GM23338 (cell line): Measurements from ENCODE around the gene ADORA2A. TPM values are rescaled to one million over a fixed set of nuclear protein-coding genes. Genes with fewer than 3 reads are reported as not detected.

Experiments used
- ATAC-seq: fragments of 200-7000 bp; cut with Tn5 transposase; 3 replicates; pipeline ENCODE4 v1.9.1; 2020
- DNase-seq: peaks from one replicate; pipeline ENCODE4 v3.0.0-alpha.2; 2015; ENCODE audit warnings: low spot score
- H2AFZ ChIP-seq: fragments of 200-600 bp; sonication (generic); 2 replicates; pipeline ENCODE4 v1.8.0; 2016; ENCODE audit warnings: antibody characterized with exemption, mild to moderate bottlenecking, moderate library complexity
- H3F3A ChIP-seq: fragments of 200-600 bp; sonication (generic); replicated peaks from 2 replicates; pipeline ENCODE4 v1.8.0; 2017; ENCODE audit warnings: antibody characterized with exemption, mixed run types, low read depth
- H3K27ac ChIP-seq: fragments of 200-600 bp; sonication (generic); 2 replicates; pipeline ENCODE4 v1.6.1; 2016; ENCODE audit warnings: low read depth
- H3K27me3 ChIP-seq: fragments of 200-600 bp; sonication (generic); 2 replicates; pipeline ENCODE4 v1.8.0; 2016; ENCODE audit warnings: mild to moderate bottlenecking, mixed run types, moderate library complexity; ENCODE audit not compliant: insufficient read depth
- H3K36me3 ChIP-seq: fragments of 200-600 bp; sonication (generic); 2 replicates; pipeline ENCODE4 v1.8.0; 2016; ENCODE audit warnings: mild to moderate bottlenecking; ENCODE audit not compliant: insufficient read depth
- H3K4me1 ChIP-seq: fragments of 200-600 bp; sonication (generic); 2 replicates; pipeline ENCODE4 v1.8.0; 2016; ENCODE audit warnings: mild to moderate bottlenecking, moderate library complexity; ENCODE audit not compliant: insufficient read depth
- H3K4me2 ChIP-seq: fragments of 200-600 bp; sonication (generic); 2 replicates; pipeline ENCODE4 v1.7.1; 2017; ENCODE audit warnings: mixed run types
- H3K4me3 ChIP-seq: fragments of 200-600 bp; sonication (generic); 2 replicates; pipeline ENCODE4 v1.6.1; 2016; ENCODE audit warnings: mixed run types
- H3K79me2 ChIP-seq: fragments of 200-600 bp; sonication (generic); replicated peaks from 2 replicates; pipeline ENCODE4 v1.8.0; 2017; ENCODE audit warnings: mild to moderate bottlenecking; ENCODE audit not compliant: insufficient read depth
- H3K9me2 ChIP-seq: fragments of 200-600 bp; sonication (generic); 2 replicates; pipeline ENCODE4 v1.8.0; 2017; ENCODE audit not compliant: insufficient read depth
- H4K20me1 ChIP-seq: fragments of 200-600 bp; sonication (generic); replicated peaks from 2 replicates; pipeline ENCODE4 v1.8.0; 2017; ENCODE audit warnings: mild to moderate bottlenecking; ENCODE audit not compliant: insufficient read depth
- H3K27ac Mint-ChIP-seq: 2 replicates; pipeline ENCODE4 v1.8.0; 2020; ENCODE audit warnings: inconsistent platforms, mild to moderate bottlenecking, moderate library complexity, mixed read lengths
- H3K27me3 Mint-ChIP-seq: 3 replicates; pipeline ENCODE4 v1.8.0; 2022; ENCODE audit warnings: low read depth, mild to moderate bottlenecking, moderate library complexity, mixed read lengths, inconsistent platforms; ENCODE audit not compliant: insufficient read depth, poor library complexity
- H3K36me3 Mint-ChIP-seq: 3 replicates; pipeline ENCODE4 v1.8.0; 2021; ENCODE audit warnings: low read depth, mild to moderate bottlenecking, inconsistent platforms, moderate library complexity, mixed read lengths
- H3K4me1 Mint-ChIP-seq: 3 replicates; pipeline ENCODE4 v1.8.0; 2020; ENCODE audit warnings: mild to moderate bottlenecking, inconsistent platforms, mixed read lengths
- H3K4me3 Mint-ChIP-seq: 3 replicates; pipeline ENCODE4 v1.8.0; 2021; ENCODE audit warnings: moderate library complexity, mild to moderate bottlenecking, inconsistent platforms, mixed read lengths
- H3K9me3 Mint-ChIP-seq: 3 replicates; pipeline ENCODE4 v1.8.0; 2020; ENCODE audit warnings: moderate library complexity, mild to moderate bottlenecking, inconsistent platforms, mixed read lengths
- CREB1 ChIP-seq: fragments of 250-450 bp; sonication (Bioruptor Pico); IDR thresholded peaks from 2 replicates; pipeline ENCODE4 v1.5.0; 2020; ENCODE audit warnings: low read depth, mild to moderate bottlenecking, moderate library complexity
- CTCF ChIP-seq, 2 experiments: fragments of 200-600 bp in 1 of 2; sonication (generic) in 1 of 2; conservative IDR thresholded peaks; 2 replicates each; pipeline versions ENCODE4 v1.5.1 to v1.6.1; 2016 to 2017; ENCODE audit warnings: antibody characterized with exemption in 2 of 2, low read depth in 2 of 2, mild to moderate bottlenecking in 2 of 2, moderate library complexity in 1 of 2
- ETS1 ChIP-seq: IDR thresholded peaks from 2 replicates; pipeline ENCODE4 v1.6.1; 2016; ENCODE audit warnings: antibody characterized with exemption
- EZH2 ChIP-seq: fragments of 200-600 bp; sonication (generic); IDR thresholded peaks from one replicate; pipeline ENCODE4 v1.8.0; 2017; ENCODE audit warnings: antibody characterized with exemption, mild to moderate bottlenecking, low read depth; ENCODE audit not compliant: unreplicated experiment
- EZH2phosphoT487 ChIP-seq: fragments of 200-600 bp; sonication (generic); IDR thresholded peaks from one replicate; pipeline ENCODE4 v1.8.1; 2018; ENCODE audit warnings: antibody characterized with exemption; ENCODE audit not compliant: unreplicated experiment
- JUNB ChIP-seq: IDR thresholded peaks from one replicate; pipeline ENCODE4 v1.6.1; 2016; ENCODE audit warnings: antibody characterized with exemption; ENCODE audit not compliant: unreplicated experiment
- NANOG ChIP-seq: IDR thresholded peaks from 2 replicates; pipeline ENCODE4 v1.6.1; 2016; ENCODE audit warnings: antibody characterized with exemption, borderline replicate concordance
- POLR2AphosphoS5 ChIP-seq: IDR thresholded peaks from 2 replicates; pipeline ENCODE4 v1.6.1; 2016; ENCODE audit warnings: antibody characterized with exemption, low read depth
- REST ChIP-seq: IDR thresholded peaks from one replicate; pipeline ENCODE4 v1.6.1; 2018; ENCODE audit warnings: antibody characterized with exemption; ENCODE audit not compliant: unreplicated experiment
- STAT1 ChIP-seq: IDR thresholded peaks from one replicate; pipeline ENCODE4 v1.6.1; 2016; ENCODE audit warnings: antibody characterized with exemption; ENCODE audit not compliant: unreplicated experiment
- ZNF114 ChIP-seq: fragments of 250-450 bp; sonication (Bioruptor Pico); IDR thresholded peaks from 2 replicates; pipeline ENCODE4 v1.5.0; 2020; ENCODE audit warnings: mild to moderate bottlenecking, moderate library complexity
- ZNF331 ChIP-seq: fragments of 250-450 bp; sonication (Bioruptor Pico); IDR thresholded peaks from 2 replicates; pipeline ENCODE4 v1.5.0; 2020; ENCODE audit warnings: low read depth, mild to moderate bottlenecking, moderate library complexity
- ZNF462 ChIP-seq: fragments of 250-450 bp; sonication (Bioruptor Pico); IDR thresholded peaks from 2 replicates; pipeline ENCODE4 v1.5.0; 2020; ENCODE audit warnings: mild to moderate bottlenecking, moderate library complexity
- polyA plus RNA-seq: library from polyadenylated mRNA; unstranded; fragments of >200 nt; fragmentation: Nextera tagmentation; extraction: Ambion mirVana; gene quantifications from 2 replicates; pipeline ENCODE4 v1.2.1, GENCODE V29; 2016
- total RNA-seq: library from RNA; depleted of rRNA; stranded (reverse); fragments of >200 nt; shearing (Covaris generic); gene quantifications from 2 replicates; pipeline ENCODE4 v1.2.3, GENCODE V29; 2014

ADORA2A gene
- total and polyA plus RNA-seq, 2 experiments from 2014 or later = 4.1 to 13.5 TPM

GRCh38 chr22:24471570-24471969 lies 44.2 kb downstream of the ADORA2A start (continued):
- TF ChIP-seq ZNF462 (CRISPR knock-in tag) = no peak

GRCh38 chr22:24473284-24473683 lies 45.9 kb downstream of the ADORA2A start:
- Histone ChIP-seq H3K4me2 (no peak overlapping the region), H3K4me3 (no peak overlapping the region), H3K79me2 (no peaks in the 10 kb centered on the region), H3F3A (no peaks in the 10 kb centered on the region), H4K20me1 (no peaks in the 10 kb centered on the region), H2AFZ (no peak overlapping the region), H3K36me3 (no peaks in the 10 kb centered on the region), H3K27ac (no peak overlapping the region), H3K27me3 (no peaks in the 10 kb centered on the region), H3K9me2 (no peaks in the 10 kb centered on the region), H3K4me1 (no peaks in the 10 kb centered on the region)
- H3K27me3 Mint-ChIP-seq = peaks cover 3% of the 10 kb centered on the region
- H3K36me3 Mint-ChIP-seq = no peaks in the 10 kb centered on the region
- H3K9me3 Mint-ChIP-seq = no peaks in the 10 kb centered on the region; the same call in 2 of the 3 replicates
- H3K4me1 Mint-ChIP-seq = no peaks in the 10 kb centered on the region
- TF ChIP-seq REST (no peak), ETS1 (no peak), CTCF (conservative IDR thresholded peaks at IDR 0.05; ENCODE audit: low read depth in 2 of 2) (no peak), ZNF331 (CRISPR knock-in tag) (no peak), CREB1 (CRISPR knock-in tag) (no peak), POLR2AphosphoS5 (no peak), NANOG (no peak), STAT1 (no peak), EZH2 (no peak), ZNF114 (CRISPR knock-in tag) (no peak), EZH2phosphoT487 (no peak), JUNB (no peak)
- ATAC-seq (no peak), DNase-seq (no peak)
- no peak overlapping the region for H3K27ac Mint-ChIP-seq
- no peak overlapping the region for H3K4me3 Mint-ChIP-seq
